GM18498 (cell line): ENCODE data around the gene WNT5B.
A peak's percentile ranks its signal among the peaks of the same experiment; 100 is the strongest.
"Not testable (repeated sequence)": the region's sequence is repeated elsewhere in the genome, so short reads cannot be mapped to it uniquely, and the experiment has no call there.

Source experiments
- ATAC-seq: cut with Tn5 transposase; IDR thresholded peaks from one replicate; pipeline ENCODE4 v1.9.1; 2021; ENCODE audit warnings: mild to moderate bottlenecking, moderate library complexity; ENCODE audit not compliant: unreplicated experiment

The WNT5B gene

DNA sequence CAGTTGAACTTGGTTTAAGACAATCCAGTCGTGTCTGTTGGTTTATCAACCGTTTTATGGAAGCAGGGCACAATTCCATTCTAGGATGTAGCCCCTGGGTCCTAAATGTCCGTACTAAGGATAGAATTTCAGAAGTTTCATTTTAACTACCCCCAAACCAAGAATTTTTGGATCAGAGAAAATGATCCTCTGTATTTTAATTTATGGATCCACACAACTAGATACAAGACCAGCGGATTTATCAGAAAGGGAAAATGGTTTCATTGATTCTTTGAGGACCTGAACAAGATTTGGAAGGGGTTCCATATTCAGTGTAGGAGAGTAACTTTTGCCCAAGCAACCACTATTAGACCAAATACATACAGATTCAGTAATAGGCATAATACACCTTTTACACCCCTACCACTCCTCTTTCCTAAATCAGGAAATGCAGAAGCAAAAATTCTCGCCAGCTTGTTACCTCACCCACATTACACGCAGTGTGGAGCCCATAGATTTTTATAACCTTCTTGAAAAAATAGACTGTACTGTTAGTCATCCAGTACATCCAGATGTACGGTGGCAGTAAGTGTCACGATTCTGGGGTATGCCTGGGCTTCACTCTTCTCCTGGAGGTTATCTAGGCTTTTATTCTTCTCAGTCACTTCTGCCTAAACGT, 33.2 kb upstream of the WNT5B start:
- no peak for ATAC-seq

DNA sequence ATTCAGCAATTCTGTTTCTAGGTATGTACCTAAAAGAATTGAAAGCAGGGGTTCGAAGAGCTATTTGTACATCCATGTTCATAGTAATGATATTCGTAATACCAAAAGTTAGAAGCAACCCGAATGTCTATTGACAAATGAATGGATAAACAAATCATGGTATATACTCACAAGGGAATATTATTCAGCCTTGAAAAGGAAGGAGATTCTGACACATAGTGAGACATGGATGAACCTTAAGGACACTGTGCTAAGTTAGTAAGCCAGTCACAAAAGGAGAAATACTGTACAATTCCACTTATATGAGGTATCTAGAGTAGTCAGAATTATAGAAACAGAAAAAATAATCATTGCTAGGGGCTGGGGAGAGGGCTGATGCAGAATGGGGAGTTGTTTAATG, 30.3 kb upstream of the WNT5B start:
- no peak for ATAC-seq

DNA sequence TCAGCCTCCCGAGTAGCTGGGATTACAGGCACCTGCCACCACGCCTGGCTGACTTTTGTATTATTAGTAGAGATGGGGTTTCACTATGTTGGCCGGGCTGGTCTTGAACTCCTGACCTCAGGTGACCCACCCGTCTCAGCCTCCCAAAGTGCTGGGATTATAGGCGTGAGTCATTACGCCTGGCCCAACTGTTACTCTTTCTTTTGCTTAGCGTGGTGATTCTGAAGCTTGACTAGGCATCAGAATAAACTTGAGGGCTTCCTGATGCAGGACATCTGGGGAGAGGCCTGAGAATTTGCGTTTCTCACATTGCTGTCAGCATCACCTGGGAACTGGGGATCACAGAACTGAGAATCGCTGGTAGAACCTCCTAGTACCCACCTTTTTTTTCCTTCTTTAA, 26.3 kb upstream of the WNT5B start:
- not testable (repeated sequence) for ATAC-seq

DNA sequence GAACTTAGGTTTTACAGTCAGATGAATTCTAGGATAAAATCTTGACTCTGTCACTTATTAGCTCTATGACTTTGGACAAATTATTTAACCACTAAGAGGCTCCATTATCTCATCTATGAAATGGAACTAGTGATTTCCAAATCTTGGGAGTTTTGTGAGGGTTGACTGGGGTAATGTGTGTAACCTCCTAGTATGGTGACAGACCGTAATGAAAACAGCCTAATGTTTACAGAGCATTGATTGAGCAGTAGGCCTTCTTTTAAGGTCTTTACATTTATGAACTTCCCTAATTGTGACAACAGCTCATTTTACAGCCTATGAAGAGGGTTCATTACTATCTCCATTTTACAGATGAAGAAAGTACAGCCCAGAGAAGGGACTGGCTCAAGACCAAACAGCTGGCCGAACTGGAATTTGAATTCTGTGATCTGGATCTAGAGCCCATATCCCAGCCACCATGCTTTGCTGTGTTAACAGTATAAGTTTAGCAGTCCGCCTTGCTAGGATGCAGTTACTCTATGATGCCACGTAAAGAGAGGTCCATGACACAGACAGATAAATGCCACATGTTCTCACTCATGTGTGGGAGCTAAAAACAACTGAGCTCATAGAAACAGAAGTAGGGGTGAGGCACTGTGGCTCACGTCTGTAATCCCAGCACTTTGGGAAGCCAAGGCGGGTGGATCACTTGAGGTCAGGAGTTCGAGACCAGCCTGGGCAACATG, 25.6 kb upstream of the WNT5B start:
- ATAC-seq: no peak

DNA sequence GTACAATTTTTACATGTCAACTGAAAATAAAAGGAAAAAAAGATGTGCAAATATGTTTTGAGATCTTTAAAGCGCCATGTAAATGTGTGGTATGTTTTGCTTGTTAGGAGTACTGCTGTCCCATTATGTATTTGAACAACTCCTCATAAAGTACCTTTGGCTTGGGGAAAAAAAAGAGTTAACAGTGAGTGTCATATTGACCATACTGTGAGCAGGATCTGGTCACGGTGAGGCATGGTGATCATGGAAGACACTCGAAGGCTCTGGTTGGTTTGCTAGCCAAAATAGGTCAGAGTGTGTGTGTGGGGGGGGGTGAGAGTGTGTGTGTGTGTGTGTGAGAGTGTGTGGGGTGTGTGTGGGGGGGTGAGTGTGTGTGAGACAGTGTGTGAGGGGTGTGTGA, 24.6 kb upstream of the WNT5B start:
- no peak for ATAC-seq

DNA sequence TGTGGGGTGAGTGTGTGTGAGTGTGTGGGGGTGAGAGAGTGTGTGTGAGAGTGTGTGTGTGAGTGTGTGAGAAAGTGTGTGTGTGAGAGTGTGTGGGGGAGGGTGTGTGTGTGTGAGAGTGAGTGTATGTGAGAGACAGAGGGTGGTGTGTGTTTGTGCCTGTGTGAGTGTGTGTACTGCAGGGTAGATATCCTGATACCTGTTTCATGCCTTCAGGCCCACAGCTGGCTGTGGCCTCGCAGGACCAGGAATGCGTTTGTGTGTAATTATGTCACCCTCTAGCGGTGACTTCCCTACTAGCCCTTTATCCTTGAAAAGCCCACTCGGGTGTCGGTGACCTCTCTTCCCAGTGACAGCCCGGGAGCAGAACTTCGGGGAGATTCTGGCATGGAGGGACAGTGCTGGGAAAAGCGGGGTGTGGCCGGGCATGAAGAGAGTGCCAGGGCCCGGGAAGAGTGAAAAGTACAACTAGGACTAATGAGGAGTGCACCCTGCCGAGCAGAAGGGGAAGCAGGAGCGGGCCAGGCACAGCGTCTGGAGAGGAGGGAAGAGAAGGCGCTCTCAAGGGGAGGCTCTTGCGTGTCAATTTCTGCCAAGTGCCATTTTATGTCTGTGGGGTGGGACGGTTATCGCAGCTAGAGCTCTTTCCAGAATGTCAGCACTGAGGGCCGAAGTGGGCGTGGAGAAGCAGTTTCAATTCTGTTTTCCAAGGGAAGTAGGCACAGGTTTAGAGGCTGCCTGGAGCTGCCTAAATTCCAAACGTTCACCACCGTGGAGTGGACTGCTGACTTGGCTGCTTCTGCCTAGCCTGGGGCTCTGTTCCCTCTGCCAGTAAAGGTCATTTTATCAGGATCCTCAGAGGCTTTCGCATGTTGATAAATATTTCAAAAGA, 23.7 kb upstream of the WNT5B start:
- ATAC-seq: peak; percentile 48

DNA sequence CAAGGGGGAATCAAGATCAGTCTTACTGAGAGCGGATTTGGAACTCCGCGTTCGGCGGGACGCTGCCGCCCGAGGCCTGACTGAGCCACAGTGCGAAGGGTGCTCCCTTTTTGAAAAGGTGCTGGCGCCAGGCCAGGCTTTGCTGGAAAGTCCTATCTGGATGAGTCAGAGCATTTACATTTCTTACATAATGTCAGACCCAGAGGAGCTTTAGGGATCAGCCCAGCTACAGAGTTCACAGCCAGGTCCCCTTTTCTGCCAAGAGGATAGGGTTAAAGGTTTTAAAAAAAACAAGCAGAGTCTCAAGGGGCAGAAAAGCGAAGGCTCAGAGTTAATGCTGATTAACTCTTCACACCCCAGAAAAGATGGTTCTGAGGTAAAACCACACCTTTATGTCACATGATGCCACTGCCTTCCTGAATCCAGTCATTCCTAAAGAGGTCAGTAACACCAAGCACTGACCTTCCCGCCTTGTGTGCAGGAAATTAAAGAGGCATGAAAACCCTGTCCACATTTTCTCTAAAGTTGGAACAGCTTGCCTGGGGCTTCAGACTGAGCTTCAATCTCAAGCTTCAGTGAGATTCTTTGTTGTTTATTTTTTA, 22.9 kb upstream of the WNT5B start:
- ATAC-seq: peak; percentile 66

DNA sequence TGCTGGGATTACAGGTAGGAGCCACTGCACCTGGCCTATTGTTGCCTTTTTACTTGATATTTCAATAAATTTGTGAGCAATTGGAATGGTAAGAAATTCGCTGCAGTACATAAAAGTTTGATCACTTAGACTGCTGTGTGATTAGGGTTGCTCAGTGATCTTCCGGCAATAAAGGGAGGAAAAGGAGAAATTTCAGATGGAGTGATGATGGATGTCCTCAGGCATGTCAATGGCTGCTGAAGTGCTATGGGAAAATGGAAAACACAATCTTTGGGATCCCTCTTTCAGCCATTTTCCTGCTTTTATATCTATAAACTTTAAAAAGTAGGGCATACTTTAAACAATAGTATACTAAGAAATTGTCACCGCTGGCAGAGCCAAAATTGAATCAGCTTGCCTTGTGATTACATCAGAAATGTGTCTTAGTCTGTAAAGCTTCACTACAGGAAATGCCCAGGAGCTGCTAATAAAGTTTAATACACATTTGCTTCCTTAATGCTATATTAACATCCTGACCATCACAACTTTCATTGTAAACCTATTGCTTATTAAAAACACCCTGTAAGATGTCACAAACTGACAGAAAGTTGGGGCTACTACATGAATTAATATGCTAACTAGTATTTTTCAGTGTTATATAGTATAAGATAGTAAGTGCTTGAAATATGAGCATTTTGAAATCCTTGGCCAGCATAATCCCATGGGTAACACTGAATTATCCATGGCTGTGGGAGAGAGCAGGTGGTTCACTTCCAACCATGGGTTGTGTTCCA, 20.9 kb upstream of the WNT5B start:
- ATAC-seq: no peak

DNA sequence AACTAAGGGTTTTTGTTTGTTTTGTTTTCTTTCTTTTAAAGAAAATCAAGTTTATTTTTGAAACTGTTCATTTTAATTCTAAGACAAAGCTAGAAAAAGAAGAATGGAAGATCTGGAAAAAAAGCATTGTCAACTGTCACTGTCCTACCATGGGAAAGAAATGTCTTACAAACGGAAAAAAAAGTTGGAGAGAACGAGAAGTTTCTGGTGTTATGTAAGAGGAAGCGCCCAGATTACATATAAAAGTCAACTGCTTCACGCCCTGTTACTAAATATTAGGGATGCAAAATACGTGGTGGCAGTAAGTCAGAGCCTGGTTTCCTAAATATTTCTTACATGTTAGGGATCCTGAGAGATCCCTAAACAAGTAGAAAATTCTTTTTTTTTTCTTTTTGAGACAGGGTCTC, 20.3 kb upstream of the WNT5B start:
- ATAC-seq: no peak

DNA sequence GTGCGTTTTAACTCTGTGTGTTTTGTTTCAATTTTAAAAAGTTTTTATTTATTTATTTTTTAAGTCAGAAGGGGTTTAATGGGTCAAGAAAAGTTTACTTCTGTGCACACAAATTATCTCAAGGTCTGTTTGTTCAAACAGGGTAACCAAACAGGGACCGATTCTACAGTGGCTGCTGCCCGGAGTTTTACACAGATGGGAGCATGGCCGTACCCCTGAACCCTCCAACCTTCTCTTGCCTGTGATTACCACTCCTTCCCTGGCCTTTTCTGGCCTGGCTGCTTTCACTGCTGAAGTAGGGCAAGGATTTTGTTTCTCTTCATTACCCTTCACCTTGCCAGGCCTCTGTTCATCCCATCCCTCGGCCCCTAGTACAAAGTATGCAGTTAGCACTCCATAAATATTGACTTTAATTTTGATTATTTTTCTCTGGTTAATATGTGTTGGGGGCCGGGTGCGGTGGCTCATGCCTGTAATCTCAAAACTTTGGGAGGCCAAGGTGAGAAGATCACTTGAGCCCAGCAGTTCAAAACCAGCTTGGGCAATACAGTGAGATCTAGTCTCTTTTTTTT, 18.9 kb upstream of the WNT5B start:
- ATAC-seq: no peak

DNA sequence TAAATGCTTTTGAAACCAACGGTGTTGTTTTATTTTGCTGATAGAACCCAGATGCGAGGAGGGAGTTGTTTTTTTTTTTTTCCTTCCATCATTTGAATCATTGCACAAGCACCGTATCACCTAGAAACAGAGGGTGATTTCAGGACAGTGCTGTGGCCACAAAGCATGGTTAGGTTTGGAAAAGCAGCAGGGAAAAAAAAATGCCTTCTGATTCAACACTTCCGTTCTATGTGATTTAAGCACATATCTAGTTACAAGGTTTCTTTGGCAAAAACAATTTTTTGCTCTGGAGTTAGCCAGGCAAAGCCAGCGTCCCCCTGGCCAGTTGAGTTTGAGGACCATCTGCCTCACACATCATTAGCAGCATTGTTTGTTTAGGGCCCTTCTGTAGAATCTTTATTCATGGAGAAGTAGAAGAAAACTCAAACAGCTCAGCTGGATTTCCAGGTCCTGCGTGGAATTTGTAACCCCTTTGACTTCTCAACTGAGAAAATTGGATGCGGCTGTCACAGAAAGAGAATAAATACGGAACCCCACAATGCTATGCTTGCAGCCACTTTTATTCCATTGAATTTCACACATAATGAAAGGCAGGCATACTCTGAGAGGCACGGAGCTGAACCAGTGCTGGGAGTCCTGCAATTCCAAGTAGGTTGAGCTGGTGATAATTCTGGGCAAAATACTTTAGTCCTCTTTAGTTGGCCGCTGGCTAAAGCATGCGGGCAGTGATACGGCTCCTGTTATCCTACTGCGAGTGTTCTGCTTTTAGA, 17.0 kb upstream of the WNT5B start:
- no peak for ATAC-seq

DNA sequence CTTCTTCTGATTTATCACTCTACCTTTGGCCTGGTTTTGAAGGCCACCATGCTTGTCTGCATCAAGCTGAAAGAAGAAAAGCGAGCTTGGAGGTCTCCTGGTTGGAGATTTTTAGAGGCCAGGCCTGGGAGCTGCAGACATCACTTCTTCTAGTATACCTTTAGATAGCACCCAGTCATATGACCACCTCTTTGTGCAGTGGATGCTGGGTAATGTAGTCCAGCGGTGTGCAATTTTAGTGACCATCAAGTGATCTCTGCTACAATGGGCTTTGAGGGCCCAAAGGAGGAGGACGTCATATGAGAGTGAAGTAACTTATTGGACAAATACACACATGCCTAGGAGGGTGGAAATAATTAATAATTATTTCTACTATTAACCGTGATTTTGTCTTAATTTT, 15.2 kb upstream of the WNT5B start:
- no peak for ATAC-seq

DNA sequence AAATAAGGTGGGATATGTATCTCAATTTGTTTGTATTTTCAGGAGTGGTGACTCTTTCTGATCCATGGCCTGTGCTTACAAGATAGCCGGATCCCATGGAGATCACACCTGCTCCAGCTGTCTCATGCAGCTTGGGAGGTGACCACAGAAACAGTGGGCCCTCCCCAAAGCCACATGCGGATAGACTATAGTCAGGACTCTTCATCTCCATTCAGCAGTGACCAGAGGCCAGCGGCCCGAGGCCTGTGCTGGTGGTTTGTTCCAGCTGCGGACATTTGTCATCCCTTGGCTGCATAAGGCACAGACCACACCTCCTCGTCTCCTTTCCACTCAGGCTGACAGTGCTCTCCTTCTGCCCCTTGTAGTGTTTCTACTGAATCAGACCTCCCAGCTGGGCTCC, 14.7 kb upstream of the WNT5B start:
- ATAC-seq: no peak

DNA sequence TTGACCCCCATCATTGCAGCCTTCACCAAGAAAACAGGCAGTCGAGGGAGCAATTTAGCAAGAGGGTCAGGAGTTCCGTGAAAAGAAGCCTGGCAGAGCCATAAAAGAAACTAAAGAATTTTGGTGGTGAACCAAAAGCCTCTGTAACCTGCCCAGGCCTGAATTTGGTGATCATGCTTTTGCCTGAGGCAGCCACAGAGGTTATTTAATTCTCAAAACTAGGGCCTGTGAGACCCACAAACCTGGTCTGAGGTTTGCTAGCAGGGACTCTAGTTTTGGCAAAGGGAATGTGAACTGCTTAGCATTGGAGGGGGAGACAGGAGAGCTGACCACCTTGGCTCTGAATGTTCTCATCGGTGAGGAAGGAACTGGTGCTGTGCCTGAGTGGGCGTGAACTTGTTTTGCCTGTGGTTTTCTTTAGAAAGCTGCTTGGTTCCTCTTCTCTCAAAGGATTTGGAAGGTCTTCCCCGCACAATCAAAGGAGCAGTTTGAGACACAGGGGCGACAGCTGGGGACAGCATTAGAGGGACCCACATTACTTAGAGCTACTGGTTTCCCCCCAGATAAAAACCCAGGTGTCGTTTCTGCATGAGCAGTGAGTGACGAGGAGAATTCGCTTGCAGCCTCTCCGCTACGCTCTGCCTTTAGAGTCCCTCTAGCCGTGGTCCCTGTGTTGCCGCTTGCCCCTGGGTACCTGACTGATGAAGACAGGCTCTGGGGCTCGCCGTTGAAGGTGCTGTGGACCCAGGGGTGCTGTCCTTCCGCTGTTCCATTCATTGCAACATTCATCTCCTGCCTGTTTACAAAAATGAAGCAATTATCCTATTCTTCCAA, 12.6 kb upstream of the WNT5B start:
- no peak for ATAC-seq

DNA sequence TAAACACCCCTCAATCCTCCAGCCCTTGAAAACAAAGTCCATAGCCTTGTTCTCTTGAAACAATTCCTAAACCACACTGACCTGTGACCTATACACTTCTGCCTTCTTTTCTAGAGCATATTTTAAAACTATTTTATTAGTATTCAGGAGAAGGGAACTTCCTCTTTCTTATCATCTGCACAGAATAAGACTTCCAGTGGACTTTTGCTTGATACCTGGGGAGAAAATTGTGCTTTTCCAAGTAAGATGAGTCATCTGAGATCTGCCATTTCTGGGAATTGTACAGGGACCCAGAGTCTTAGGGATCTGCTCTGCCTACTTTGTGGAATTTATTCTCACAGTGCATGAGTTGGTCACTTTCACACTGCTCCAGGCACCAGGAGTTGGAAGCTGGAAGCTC, 10.5 kb upstream of the WNT5B start:
- no peak for ATAC-seq

DNA sequence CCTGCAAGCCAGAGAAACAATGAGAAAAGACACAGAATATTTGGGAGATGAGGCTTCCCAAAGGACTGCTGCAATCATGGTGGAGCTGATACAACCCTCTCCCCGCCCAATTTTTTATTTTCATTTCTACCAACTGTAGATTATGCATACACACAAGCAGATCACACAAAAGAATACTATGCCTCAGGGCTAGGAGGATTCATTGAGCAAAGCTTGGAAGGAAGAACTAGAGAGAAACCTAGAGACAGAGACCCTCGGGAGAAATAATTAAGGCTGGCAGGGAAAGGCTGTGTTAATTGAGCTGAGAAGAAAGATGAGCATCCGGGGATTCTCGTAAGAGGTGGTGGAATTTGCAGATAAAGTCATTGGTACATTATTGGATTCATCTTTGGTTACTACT, 9.9 kb upstream of the WNT5B start:
- ATAC-seq: no peak

DNA sequence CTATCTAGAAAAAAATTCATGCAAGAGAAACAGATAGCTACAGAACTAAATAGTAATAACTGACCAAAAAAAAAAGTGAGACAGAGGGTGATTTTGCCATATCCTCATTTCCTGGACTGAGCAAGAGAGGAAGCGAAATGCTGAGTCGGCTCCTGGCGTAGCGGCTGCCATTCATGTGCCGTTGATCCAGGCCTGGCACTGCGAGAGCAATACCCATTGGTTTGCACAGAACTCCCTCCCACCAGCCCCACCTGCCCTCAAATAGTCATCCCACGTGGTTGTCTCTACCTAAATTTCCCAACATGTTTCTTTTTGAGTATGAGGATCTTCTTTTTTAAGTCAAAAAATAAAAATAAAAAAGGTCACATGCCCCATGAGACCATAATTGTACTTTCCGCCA, 9.4 kb upstream of the WNT5B start:
- ATAC-seq: peak; percentile 50

DNA sequence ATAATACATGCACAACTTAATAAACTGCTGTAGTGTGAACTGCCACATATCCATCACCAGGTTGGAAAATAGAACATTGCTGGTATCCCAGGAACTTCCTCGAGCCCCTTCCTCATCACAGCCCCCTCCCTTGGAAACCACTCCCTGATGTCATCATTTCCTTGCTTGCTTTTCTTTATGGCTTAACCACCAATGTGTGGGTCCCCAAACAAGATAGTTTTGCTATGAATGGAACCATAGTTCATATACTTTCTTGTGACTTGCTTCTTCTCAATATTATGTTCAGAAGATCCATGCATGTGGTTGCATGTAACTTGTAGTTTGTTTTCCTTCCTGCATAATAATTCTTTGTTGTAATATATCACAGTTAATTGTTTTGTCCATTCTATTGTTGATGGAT, 8.9 kb upstream of the WNT5B start:
- no peak for ATAC-seq

DNA sequence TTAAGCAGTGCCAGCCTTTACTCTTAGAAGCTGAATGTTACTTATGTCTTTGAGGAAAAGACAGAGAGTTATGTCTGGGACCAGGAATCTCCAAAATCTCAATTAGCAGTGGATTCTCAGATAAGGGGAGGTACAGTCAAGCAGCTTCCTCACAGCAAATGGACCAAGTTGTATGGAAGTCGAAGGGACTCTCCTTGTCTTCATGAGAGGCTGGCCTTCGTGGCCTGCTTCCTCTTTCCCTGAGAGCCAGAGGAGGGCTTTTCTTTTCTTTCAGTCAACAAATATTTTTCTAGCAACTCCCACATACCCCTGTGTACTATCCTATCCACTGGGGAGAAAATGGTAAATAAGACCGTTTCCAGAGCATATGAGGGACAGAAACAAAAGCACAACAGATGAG, 6.6 kb upstream of the WNT5B start:
- ATAC-seq: no peak
